GM19035 (cell line): Measurements from ENCODE around the gene REG4.
"Not testable (repeated sequence)": the region's sequence is repeated elsewhere in the genome, so short reads cannot be mapped to it uniquely, and the experiment has no call there.

Experiments
- ATAC-seq: cut with Tn5 transposase; IDR thresholded peaks from one replicate; pipeline ENCODE4 v1.9.1; 2021; ENCODE audit not compliant: unreplicated experiment

The REG4 gene

GRCh38 chr1:119808972-119809550 is 2.2 kb downstream of the REG4 start:
- ATAC-seq, result peak; percentile 74

GRCh38 chr1:119808491-119808890 is 2.8 kb downstream of the REG4 start:
- no peak for ATAC-seq

- no peak for ATAC-seq
Measured at GRCh38 chr1:119806489-119806888, 4.8 kb downstream of the REG4 start.

- ATAC-seq, result no peak
Measured at GRCh38 chr1:119805746-119806145, 5.5 kb downstream of the REG4 start.

GRCh38 chr1:119805247-119805646 is 6.0 kb downstream of the REG4 start:
- no peak for ATAC-seq

- ATAC-seq, result no peak
Measured at GRCh38 chr1:119799599-119800177, 11.6 kb downstream of the REG4 start.

GRCh38 chr1:119799003-119799402 is 12.3 kb downstream of the REG4 start:
- no peak for ATAC-seq

- ATAC-seq, result no peak
Measured at GRCh38 chr1:119797606-119798005, 13.7 kb downstream of the REG4 start.

- no peak for ATAC-seq
Measured at GRCh38 chr1:119797162-119797561, 14.1 kb downstream of the REG4 start.

- ATAC-seq, result no peak
Measured at GRCh38 chr1:119795261-119796200, 15.7 kb downstream of the REG4 start.

GRCh38 chr1:119794876-119795240 is 16.4 kb downstream of the REG4 start:
- ATAC-seq, result no peak

- no peak for ATAC-seq
Measured at GRCh38 chr1:119794230-119794875, 16.9 kb downstream of the REG4 start.

- ATAC-seq, result no peak
Measured at GRCh38 chr1:119791377-119791776, 19.9 kb downstream of the REG4 start.

- ATAC-seq, result no peak
Measured at GRCh38 chr1:119790451-119791198, 20.6 kb downstream of the REG4 start.

- no peak for ATAC-seq
Measured at GRCh38 chr1:119787776-119788175, 23.5 kb downstream of the REG4 start.

- not testable (repeated sequence) for ATAC-seq
Measured at GRCh38 chr1:119786473-119787050, 24.7 kb downstream of the REG4 start.

- not testable (repeated sequence) for ATAC-seq
Measured at GRCh38 chr1:119786046-119786445, 25.2 kb downstream of the REG4 start.

- ATAC-seq, result no peak
Measured at GRCh38 chr1:119784191-119784781, 27.0 kb downstream of the REG4 start.

GRCh38 chr1:119783354-119784185 is 27.7 kb downstream of the REG4 start:
- no peak for ATAC-seq
